CD4-positive, alpha-beta T cell treated with Interferon alpha-2 for 1 hour (primary cell): ENCODE data around the gene BLCAP.

Experiments
- DNase-seq, 2 donors: peaks; one replicate each; pipeline ENCODE4 v3.0.0-alpha.2; 2020 to 2022

The BLCAP gene

GRCh38 chr20:37529214-37529967 is 1.7 kb upstream of the BLCAP start:
- no peak for DNase-seq

- no peak for DNase-seq
Observed at GRCh38 chr20:37528446-37529213, 954 bp upstream of the BLCAP start.

- no peak for DNase-seq
Observed at GRCh38 chr20:37526839-37527637, 638 bp downstream of the BLCAP start.

GRCh38 chr20:37526238-37526838 is 1.3 kb downstream of the BLCAP start:
- no peak for DNase-seq

- DNase-seq: no peak
Observed at GRCh38 chr20:37525810-37526209, 1.9 kb downstream of the BLCAP start.

- DNase-seq: peak in 1 of 2 donors; percentile 16
Observed at GRCh38 chr20:37524859-37525708, 2.6 kb downstream of the BLCAP start.

GRCh38 chr20:37523911-37524700 is 3.6 kb downstream of the BLCAP start:
- no peak for DNase-seq

GRCh38 chr20:37523012-37523391 is 4.7 kb downstream of the BLCAP start:
- DNase-seq: no peak

- DNase-seq: no peak
Observed at GRCh38 chr20:37522260-37523011, 5.2 kb downstream of the BLCAP start.

GRCh38 chr20:37521061-37521771 is 6.5 kb downstream of the BLCAP start, which contains the start of gene NNAT:
Gene NNAT (plus strand): TSS chr20:37521250. CDS start chr20:37521332, 82 bp downstream.
- DNase-seq: no peak

- DNase-seq: no peak
Observed at GRCh38 chr20:37520419-37520955, 7.2 kb downstream of the BLCAP start.

- no peak for DNase-seq
Observed at GRCh38 chr20:37519508-37520418, 7.9 kb downstream of the BLCAP start.

- no peak for DNase-seq
Observed at GRCh38 chr20:37518606-37519507, 8.8 kb downstream of the BLCAP start.

GRCh38 chr20:37518059-37518458 is 9.6 kb downstream of the BLCAP start:
- no peak for DNase-seq

- no peak for DNase-seq
Observed at GRCh38 chr20:37516811-37517750, 10.6 kb downstream of the BLCAP start.

- DNase-seq: no peak
Observed at GRCh38 chr20:37515876-37516275, 11.8 kb downstream of the BLCAP start.
